ENCODE results near the gene CBR3. TPM values are rescaled to one million over a fixed set of nuclear protein-coding genes. Genes with fewer than 3 reads are reported as not detected.

Gene CBR3
- total and polyA plus RNA-seq, 2 donors (not counting 3 experiments of a cell fraction or from before 2014, with no cell fraction given), result 9.7 to 13.3 TPM

DNA sequence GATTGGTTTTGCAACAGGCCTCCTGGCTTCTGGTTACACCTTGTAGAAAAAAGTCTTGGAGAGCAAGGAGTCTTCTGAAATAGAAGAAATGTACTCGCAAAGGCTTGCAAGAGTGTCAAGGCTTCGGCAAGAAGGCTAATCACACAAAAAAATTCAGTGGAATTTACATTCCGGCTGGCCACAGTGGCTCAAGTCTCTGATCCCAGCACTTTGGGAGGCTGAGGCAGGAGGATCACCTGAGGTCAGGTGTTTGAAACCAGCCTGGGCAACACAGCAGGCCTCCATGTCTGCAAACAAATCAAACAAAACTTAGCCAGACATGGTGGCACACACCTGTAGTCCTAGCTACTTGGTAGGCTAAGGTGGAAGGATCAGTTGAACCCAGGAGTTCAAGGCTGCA, 14.0 kb downstream of the CBR3 start:
- no peak overlapping the region for H3K9ac ChIP-seq (replicated peaks; ENCODE audit: extremely low read depth, insufficient read depth, low read length)
- H3K36me3 ChIP-seq (ENCODE audit: control insufficient read depth in 2 of 2, extremely low read depth in 1 of 2, insufficient read depth in 2 of 2, low read length in 2 of 2), result no peaks in the 10 kb centered on the region
- H2AFZ ChIP-seq (ENCODE audit: low read depth, low read length), result no peak overlapping the region
- no peaks in the 10 kb centered on the region for H3K9me3 ChIP-seq (replicated peaks; ENCODE audit: control insufficient read depth, insufficient read depth, low read length)
- no peak overlapping the region for H3K4me2 ChIP-seq (ENCODE audit: insufficient read depth, low read length)
- FAIRE-seq, result no peak
- intact Hi-C loops (cut with micrococcal nuclease), result no loop called here
- no peaks in the 10 kb centered on the region for H3K27me3 ChIP-seq (ENCODE audit: control insufficient read depth in 2 of 2, insufficient read depth in 2 of 2, low read length in 2 of 2)
- no peaks in the 10 kb centered on the region for H3K79me2 ChIP-seq (ENCODE audit: control insufficient read depth, insufficient read depth, low read length)
- H3K4me1 ChIP-seq (ENCODE audit: control insufficient read depth, extremely low read depth, insufficient read depth, low read length), result peaks cover 11% of the 10 kb centered on the region
- BruUV-seq (replicated peaks), result no TSS peak
- dilution Hi-C loops (cut with MboI; ENCODE audit: extremely low pct_ligation_motif_present, low sequenced_read_pairs), result no loop called here
- DNase-seq (ENCODE audit: low read depth, low spot score), result no peak
- H3K27ac ChIP-seq (ENCODE audit: insufficient read depth, low read depth, low read length), result no peak overlapping the region
- CTCF ChIA-PET, result interaction anchor here (3.0 kb wide), 1 partner anchor 13 kb away, joined by 11 read pairs; no protein-coding TSS in a partner anchor
- H3K4me3 ChIP-seq (replicated peaks in 1 of 3; ENCODE audit: insufficient read depth in 1 of 3, low read depth in 1 of 3, low read length in 3 of 3), result no peak overlapping the region
- no peaks in the 10 kb centered on the region for H4K20me1 ChIP-seq (replicated peaks; ENCODE audit: control insufficient read depth, extremely low read depth, insufficient read depth, low read length)
- POLR2A ChIA-PET, result no interaction called here
- no peak for TF ChIP-seq POLR2A (IDR thresholded peaks at IDR 0.05; ENCODE audit: low read depth, low read length)
- TF ChIP-seq, protein P1, sequence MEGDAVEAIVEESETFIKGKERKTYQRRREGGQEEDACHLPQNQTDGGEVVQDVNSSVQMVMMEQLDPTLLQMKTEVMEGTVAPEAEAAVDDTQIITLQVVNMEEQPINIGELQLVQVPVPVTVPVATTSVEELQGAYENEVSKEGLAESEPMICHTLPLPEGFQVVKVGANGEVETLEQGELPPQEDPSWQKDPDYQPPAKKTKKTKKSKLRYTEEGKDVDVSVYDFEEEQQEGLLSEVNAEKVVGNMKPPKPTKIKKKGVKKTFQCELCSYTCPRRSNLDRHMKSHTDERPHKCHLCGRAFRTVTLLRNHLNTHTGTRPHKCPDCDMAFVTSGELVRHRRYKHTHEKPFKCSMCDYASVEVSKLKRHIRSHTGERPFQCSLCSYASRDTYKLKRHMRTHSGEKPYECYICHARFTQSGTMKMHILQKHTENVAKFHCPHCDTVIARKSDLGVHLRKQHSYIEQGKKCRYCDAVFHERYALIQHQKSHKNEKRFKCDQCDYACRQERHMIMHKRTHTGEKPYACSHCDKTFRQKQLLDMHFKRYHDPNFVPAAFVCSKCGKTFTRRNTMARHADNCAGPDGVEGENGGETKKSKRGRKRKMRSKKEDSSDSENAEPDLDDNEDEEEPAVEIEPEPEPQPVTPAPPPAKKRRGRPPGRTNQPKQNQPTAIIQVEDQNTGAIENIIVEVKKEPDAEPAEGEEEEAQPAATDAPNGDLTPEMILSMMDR (IDR thresholded peaks at IDR 0.05; ENCODE audit: extremely low read depth in 1 of 2, insufficient read depth in 1 of 2, low read depth in 1 of 2, low read length in 2 of 2), result no peak
- TF ChIP-seq FOS (IDR thresholded peaks at IDR 0.05; ENCODE audit: borderline replicate concordance, insufficient read depth, low read length), result no peak
- no peak for TF ChIP-seq EZH2 (IDR thresholded peaks at IDR 0.05; ENCODE audit: borderline replicate concordance, low read depth, low read length, severe bottlenecking)
- TF ChIP-seq, protein P2, sequence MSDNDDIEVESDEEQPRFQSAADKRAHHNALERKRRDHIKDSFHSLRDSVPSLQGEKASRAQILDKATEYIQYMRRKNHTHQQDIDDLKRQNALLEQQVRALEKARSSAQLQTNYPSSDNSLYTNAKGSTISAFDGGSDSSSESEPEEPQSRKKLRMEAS (IDR thresholded peaks at IDR 0.05; ENCODE audit: insufficient read depth, insufficient read length), result no peak
- TF ChIP-seq MYC (IDR thresholded peaks at IDR 0.05; ENCODE audit: low read depth, low read length), result no peak
- TF ChIP-seq POLR2AphosphoS5 (IDR thresholded peaks at IDR 0.05; ENCODE audit: insufficient read depth, low read depth, low read length), result no peak
- TF ChIP-seq GATA2 (IDR thresholded peaks at IDR 0.05; ENCODE audit: insufficient read depth, insufficient read length, low read depth, low read length), result no peak
- H3K9me1 ChIP-seq (replicated peaks; ENCODE audit: control insufficient read depth, extremely low read depth, insufficient read depth, low read length), result no peaks in the 10 kb centered on the region

Data from endothelial cell of umbilical vein (primary cell).